ENCODE results near the gene VSX2. TPM values are rescaled to one million over a fixed set of nuclear protein-coding genes. Genes with fewer than 3 reads are reported as not detected.

VSX2 gene
- total and polyA plus RNA-seq, 2 of the 13 experiments (the other 11 are each of a cell fraction or from before 2014, with no cell fraction given), result 0.05 TPM; not detected in 1

GRCh38 chr14:74244115-74244514, 4.9 kb downstream of the VSX2 start:
- BruUV-seq (replicated peaks), result no TSS peak
- no peak overlapping the region for H3K4me2 ChIP-seq (ENCODE audit: low read depth, low read length)
- DNase-seq (ENCODE audit: low spot score) (no peak), FAIRE-seq (no peak), ATAC-seq (peak; percentile 82)
- no peak overlapping the region for H3K4me3 ChIP-seq (replicated peaks in 1 of 3; ENCODE audit: insufficient read depth in 1 of 3, low read depth in 2 of 3, low read length in 3 of 3)
- peaks cover 12% of the 10 kb centered on the region for H3K4me1 ChIP-seq (ENCODE audit: insufficient read depth, low read length)
- in situ Hi-C loops (cut with HindIII; ENCODE audit: extremely low pct_ligation_motif_present, low pct_unique_long_range_greater_than_20kb), result no loop called here
- H3K9ac ChIP-seq (ENCODE audit: insufficient read depth, low read depth, low read length), result no peak overlapping the region
- WGBS (ENCODE audit: low lambda C conversion rate), result 0% methylated on average over 3 of the region's 3 CpGs
- H3K27ac ChIP-seq (ENCODE audit: extremely low read length, insufficient read depth, low read length), result no peak overlapping the region
- no peak for TF ChIP-seq IKZF4 (CRISPR knock-in tag; IDR thresholded peaks at IDR 0.05; ENCODE audit: borderline replicate concordance, low read depth, not compliant biosample characterization)
- no peak for TF ChIP-seq MAFF (IDR thresholded peaks at IDR 0.05; ENCODE audit: low read depth, low read length)
- no peak for TF ChIP-seq ZNF101 (CRISPR knock-in tag; IDR thresholded peaks at IDR 0.05; ENCODE audit: borderline replicate concordance, low read depth)
- no peak for TF ChIP-seq PREB (CRISPR knock-in tag; IDR thresholded peaks at IDR 0.05)
- TF ChIP-seq NFKB2 (CRISPR knock-in tag; IDR thresholded peaks at IDR 0.05; ENCODE audit: borderline replicate concordance), result no peak
- TF ChIP-seq NCOR1 (IDR thresholded peaks at IDR 0.05; ENCODE audit: borderline replicate concordance, low read length), result no peak
- no peak for TF ChIP-seq E2F5 (CRISPR knock-in tag; conservative IDR thresholded peaks at IDR 0.05)
- TF ChIP-seq MEF2D (CRISPR knock-in tag; IDR thresholded peaks at IDR 0.05), result no peak
- no peak for TF ChIP-seq NFAT5 (CRISPR knock-in tag; IDR thresholded peaks at IDR 0.05)
- no peak for TF ChIP-seq HNF1B (CRISPR knock-in tag; IDR thresholded peaks at IDR 0.05)
- POLR2A ChIA-PET, result no interaction called here
- intact Hi-C loops (cut with micrococcal nuclease; ENCODE audit: unreplicated experiment), result no loop called here
- no peaks in the 10 kb centered on the region for H3K36me3 ChIP-seq (replicated peaks in 1 of 2; ENCODE audit: control insufficient read depth in 1 of 2, insufficient read depth in 2 of 2, low read length in 2 of 2)
- no peaks in the 10 kb centered on the region for H3K79me2 ChIP-seq (ENCODE audit: insufficient read depth, low read length)
- H4K20me1 ChIP-seq (ENCODE audit: insufficient read depth, low read length), result no peaks in the 10 kb centered on the region
- no peaks in the 10 kb centered on the region for H3K9me3 ChIP-seq (ENCODE audit: low read length)
- H3K27me3 ChIP-seq (ENCODE audit: control insufficient read depth in 1 of 2, insufficient read depth in 2 of 2, low read length in 2 of 2), result peaks cover 1 to 46% of the 10 kb centered on the region in 2 experiments; a peak in 4 of 5 replicates
- H2AFZ ChIP-seq (ENCODE audit: low read length), result no peak overlapping the region
- CTCF ChIA-PET (ENCODE audit: low intra/inter-chr PET ratio, low total read pairs), result interaction anchor here (0.8 kb wide), 1 partner anchor 14 kb away, joined by 3 read pairs; no protein-coding TSS in a partner anchor

All from HepG2 (cell line).